KMS-11 (cell line): Measurements from ENCODE around the gene SPON1.

Source experiments
- H2AFZ ChIP-seq: fragments of 200-600 bp; sonication (generic); 2 replicates; pipeline ENCODE4 v1.6.1; 2016; ENCODE audit warnings: antibody characterized with exemption, mixed run types, low read depth
- H3K27ac ChIP-seq: fragments of 200-600 bp; sonication (generic); 2 replicates; pipeline ENCODE4 v1.6.1; 2016; ENCODE audit warnings: mild to moderate bottlenecking, mixed run types
- H3K27me3 ChIP-seq: fragments of 200-600 bp; sonication (generic); 2 replicates; pipeline ENCODE4 v1.6.1; 2017; ENCODE audit warnings: mild to moderate bottlenecking, low read depth, mixed run types, moderate library complexity; ENCODE audit not compliant: insufficient read depth
- H3K36me3 ChIP-seq: fragments of 200-600 bp; sonication (generic); 2 replicates; pipeline ENCODE4 v1.6.1; 2017; ENCODE audit warnings: mild to moderate bottlenecking, mixed run types; ENCODE audit not compliant: insufficient read depth
- H3K4me1 ChIP-seq: fragments of 200-600 bp; sonication (generic); 2 replicates; pipeline ENCODE4 v1.6.1; 2016; ENCODE audit warnings: mild to moderate bottlenecking, low read depth, mixed run types; ENCODE audit not compliant: poor library complexity, severe bottlenecking
- H3K4me2 ChIP-seq: fragments of 200-600 bp; sonication (generic); 2 replicates; pipeline ENCODE4 v1.7.0; 2016; ENCODE audit warnings: mild to moderate bottlenecking, mixed run types
- H3K4me3 ChIP-seq: fragments of 200-600 bp; sonication (generic); IDR thresholded peaks from 2 replicates; pipeline ENCODE4 v1.6.1; 2017; ENCODE audit warnings: low read depth, low read length, mixed read lengths; ENCODE audit not compliant: insufficient read depth
- H3K79me2 ChIP-seq: fragments of 200-600 bp; sonication (generic); 2 replicates; pipeline ENCODE4 v1.6.1; 2016; ENCODE audit warnings: low read depth, mixed run types; ENCODE audit not compliant: insufficient read depth
- H3K9ac ChIP-seq: fragments of 200-600 bp; sonication (generic); 2 replicates; pipeline ENCODE4 v1.6.1; 2016; ENCODE audit warnings: mild to moderate bottlenecking, mixed run types
- H4K20me1 ChIP-seq: fragments of 200-600 bp; sonication (generic); 2 replicates; pipeline ENCODE4 v1.6.1; 2016; ENCODE audit warnings: mild to moderate bottlenecking, mixed run types; ENCODE audit not compliant: insufficient read depth
- CTCF ChIP-seq: fragments of 200-600 bp; sonication (generic); conservative IDR thresholded peaks from 2 replicates; pipeline ENCODE4 v1.6.1; 2017; ENCODE audit warnings: low read depth, mild to moderate bottlenecking, antibody characterized with exemption, low read length, moderate library complexity, mixed read lengths

SPON1 gene

GRCh38 chr11:14021738-14022137 lies 59.2 kb downstream of the SPON1 start:
- H3K27me3 ChIP-seq: no peaks in the 10 kb centered on the region
- no peak overlapping the region for H2AFZ ChIP-seq
- no peaks in the 10 kb centered on the region for H3K79me2 ChIP-seq
- no peak overlapping the region for H3K9ac ChIP-seq
- no peaks in the 10 kb centered on the region for H3K36me3 ChIP-seq
- no peaks in the 10 kb centered on the region for H4K20me1 ChIP-seq
- no peak for TF ChIP-seq CTCF
- no peak overlapping the region for H3K4me3 ChIP-seq
- H3K27ac ChIP-seq: no peak overlapping the region
- H3K4me1 ChIP-seq: no peaks in the 10 kb centered on the region
- no peak overlapping the region for H3K4me2 ChIP-seq

- Histone ChIP-seq H3K4me2 (no peak overlapping the region), H3K27ac (no peak overlapping the region), H3K9ac (no peak overlapping the region), H3K4me3 (no peak overlapping the region), H3K36me3 (no peaks in the 10 kb centered on the region), H3K4me1 (no peaks in the 10 kb centered on the region), H2AFZ (no peak overlapping the region), H4K20me1 (no peaks in the 10 kb centered on the region), H3K79me2 (no peaks in the 10 kb centered on the region), H3K27me3 (no peaks in the 10 kb centered on the region)
- TF ChIP-seq CTCF: no peak
These were observed 59.7 kb downstream of the SPON1 start for GRCh38 chr11:14022251-14022650.

- Histone ChIP-seq H3K4me2 (no peak overlapping the region), H3K4me3 (no peak overlapping the region), H4K20me1 (no peaks in the 10 kb centered on the region), H2AFZ (no peak overlapping the region), H3K9ac (no peak overlapping the region), H3K36me3 (no peaks in the 10 kb centered on the region), H3K27ac (no peak overlapping the region), H3K4me1 (no peaks in the 10 kb centered on the region), H3K27me3 (no peaks in the 10 kb centered on the region), H3K79me2 (no peaks in the 10 kb centered on the region)
- no peak for TF ChIP-seq CTCF
These were observed 60.3 kb downstream of the SPON1 start for GRCh38 chr11:14022821-14023220.

- Histone ChIP-seq H3K9ac (no peak overlapping the region), H3K4me2 (no peak overlapping the region), H3K4me1 (no peaks in the 10 kb centered on the region), H4K20me1 (no peaks in the 10 kb centered on the region), H3K36me3 (no peaks in the 10 kb centered on the region), H3K79me2 (no peaks in the 10 kb centered on the region), H3K27me3 (no peaks in the 10 kb centered on the region), H3K27ac (no peak overlapping the region), H3K4me3 (no peak overlapping the region), H2AFZ (no peak overlapping the region)
- no peak for TF ChIP-seq CTCF
These were observed 64.4 kb downstream of the SPON1 start for GRCh38 chr11:14026961-14027360.

- Histone ChIP-seq H3K4me2 (no peak overlapping the region), H3K4me3 (no peak overlapping the region), H2AFZ (no peak overlapping the region), H3K27ac (no peak overlapping the region), H3K36me3 (no peaks in the 10 kb centered on the region), H3K27me3 (no peaks in the 10 kb centered on the region), H4K20me1 (no peaks in the 10 kb centered on the region), H3K4me1 (no peaks in the 10 kb centered on the region), H3K79me2 (no peaks in the 10 kb centered on the region), H3K9ac (no peak overlapping the region)
- TF ChIP-seq CTCF: no peak
These were observed 65.0 kb downstream of the SPON1 start for GRCh38 chr11:14027525-14027924.
